GM19035 (cell line): Measurements from ENCODE around the gene PSMD8.
"Not testable (repeated sequence)": the region's sequence is repeated elsewhere in the genome, so short reads cannot be mapped to it uniquely, and the experiment has no call there.

ENCODE experiments used
- ATAC-seq: cut with Tn5 transposase; IDR thresholded peaks from one replicate; pipeline ENCODE4 v1.9.1; 2021; ENCODE audit not compliant: unreplicated experiment

The PSMD8 gene

DNA sequence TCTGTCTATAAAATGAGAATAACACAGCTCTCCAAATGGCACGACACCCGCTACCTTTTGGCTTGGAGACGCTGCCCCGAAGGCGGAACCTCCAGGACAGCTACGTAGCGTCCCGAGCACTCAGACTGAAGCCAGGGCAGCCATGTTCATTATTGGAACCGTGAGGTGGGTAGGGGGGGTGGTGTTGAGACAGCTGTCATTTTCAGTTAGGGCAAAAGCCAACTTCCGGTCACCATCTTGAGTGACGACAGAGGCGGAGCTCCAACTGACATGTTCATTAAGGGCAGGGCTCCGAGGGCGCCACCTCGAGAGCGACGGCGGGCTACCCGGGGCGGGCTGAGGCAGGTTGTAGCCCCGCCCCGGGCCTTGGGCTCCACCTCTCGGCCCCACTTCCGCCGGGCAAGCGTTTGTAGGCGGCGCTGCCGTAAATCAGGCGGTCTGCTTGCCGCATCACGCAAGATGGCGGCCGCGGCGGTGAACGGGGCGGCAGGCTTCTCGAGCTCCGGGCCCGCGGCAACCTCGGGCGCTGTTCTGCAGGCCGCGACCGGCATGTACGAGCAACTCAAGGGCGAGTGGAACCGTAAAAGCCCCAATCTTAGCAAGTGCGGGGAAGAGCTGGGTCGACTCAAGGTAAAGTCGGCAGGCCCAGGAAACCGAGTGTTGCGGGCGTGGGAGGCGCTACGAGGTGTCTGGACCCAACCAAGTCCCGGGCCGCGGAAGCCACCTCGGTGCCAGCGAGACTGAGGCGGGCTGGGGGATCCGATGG, at the start of gene PSMD8:
TSS of gene PSMD8 (plus strand) at position 240 of the 766 bp plus-strand sequence. CDS start at position 271, 31 bp downstream.
- ATAC-seq, result peak; percentile 96

- no peak for ATAC-seq
These were observed 47.8 kb upstream of the PSMD8 start for GRCh38 chr19:38326591-38326990.

GRCh38 chr19:38329651-38330050, 44.7 kb upstream of the PSMD8 start:
- ATAC-seq, result no peak

GRCh38 chr19:38331728-38332127, 42.6 kb upstream of the PSMD8 start:
- no peak for ATAC-seq

DNA sequence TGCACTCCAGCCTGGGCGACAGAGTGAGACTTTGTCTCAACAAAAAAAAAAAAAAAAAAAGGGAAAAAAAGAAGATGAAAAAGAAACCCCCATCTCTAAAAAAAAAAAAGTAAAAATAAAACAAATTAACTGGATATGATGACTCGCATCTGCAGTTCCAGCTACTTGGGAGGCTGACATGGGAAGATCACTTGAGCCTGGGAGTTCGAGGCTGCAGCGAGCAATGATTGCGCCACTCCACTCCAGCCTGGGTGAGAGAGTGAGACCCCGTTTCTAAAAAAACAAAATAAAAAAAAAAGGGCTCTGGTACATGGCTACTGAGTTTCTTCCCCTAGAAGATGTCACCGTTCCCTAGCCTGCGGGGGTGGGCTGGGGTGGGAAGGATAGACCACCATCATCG, 41.1 kb upstream of the PSMD8 start:
- no peak for ATAC-seq

- peak; percentile 71 for ATAC-seq
These were observed 38.3 kb upstream of the PSMD8 start for GRCh38 chr19:38335949-38336637.

GRCh38 chr19:38336638-38337359, 37.6 kb upstream of the PSMD8 start:
- peak; percentile 49 for ATAC-seq

GRCh38 chr19:38337360-38337653, 37.1 kb upstream of the PSMD8 start:
- ATAC-seq, result no peak

DNA sequence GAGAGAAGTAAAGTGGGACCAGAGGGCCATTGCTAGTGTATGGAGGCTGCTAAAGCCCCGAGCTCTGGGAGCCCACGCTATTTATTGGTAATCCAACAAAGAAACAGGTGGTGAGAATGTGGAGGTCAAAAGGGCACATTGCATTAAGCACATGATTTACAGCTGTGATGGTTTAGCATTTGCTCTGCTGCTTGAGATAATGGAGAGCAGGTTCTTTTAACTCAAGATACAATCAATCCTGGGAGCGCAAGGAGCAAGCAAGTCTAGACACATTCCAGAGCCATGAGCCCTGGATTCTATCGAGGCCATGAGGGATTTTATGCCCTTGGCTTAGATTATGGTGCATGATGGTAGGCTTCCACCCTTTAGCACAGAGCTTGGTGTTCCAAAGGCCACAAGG, 35.4 kb upstream of the PSMD8 start:
- ATAC-seq, result not testable (repeated sequence)

DNA sequence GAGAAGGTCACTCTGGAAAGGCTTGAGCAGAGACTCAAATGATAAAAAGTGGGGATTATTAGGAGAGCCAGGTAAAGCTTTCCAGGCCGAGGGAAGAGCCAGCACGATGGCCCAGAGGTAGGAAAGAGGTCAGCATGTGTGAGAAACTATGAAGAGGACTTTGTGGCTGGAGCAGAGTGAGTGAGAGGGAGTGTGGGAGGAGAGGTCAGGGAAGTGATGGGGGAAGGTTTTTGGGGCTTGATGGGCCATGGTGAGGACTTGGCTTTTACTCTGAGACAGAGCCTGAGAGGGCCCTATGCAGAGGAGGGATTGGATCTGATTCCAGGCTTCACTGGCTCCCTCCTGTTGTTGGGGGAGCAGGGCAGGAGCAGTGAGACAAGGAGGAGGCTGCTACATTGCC, 33.4 kb upstream of the PSMD8 start:
- no peak for ATAC-seq

DNA sequence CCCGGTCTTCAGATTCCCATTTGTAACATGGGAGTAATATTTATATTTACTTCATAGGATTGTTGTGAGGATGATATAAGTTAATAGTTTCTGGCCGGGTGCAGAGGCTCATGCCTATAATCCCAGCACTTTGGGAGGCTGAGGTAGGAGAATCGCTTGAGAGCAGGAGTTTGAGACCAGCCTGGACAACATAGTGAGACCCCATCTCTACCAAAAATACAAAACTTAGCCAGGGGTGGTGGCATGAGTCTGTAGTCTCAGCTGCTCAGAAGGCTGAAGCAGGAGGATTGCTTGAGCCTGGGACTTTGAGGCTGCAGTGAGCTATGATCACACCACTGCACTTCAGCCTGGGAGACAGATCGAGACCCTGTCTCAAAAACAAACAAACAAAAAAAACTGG, 27.5 kb upstream of the PSMD8 start:
- no peak for ATAC-seq

GRCh38 chr19:38350883-38351282, 23.5 kb upstream of the PSMD8 start:
- ATAC-seq, result no peak

DNA sequence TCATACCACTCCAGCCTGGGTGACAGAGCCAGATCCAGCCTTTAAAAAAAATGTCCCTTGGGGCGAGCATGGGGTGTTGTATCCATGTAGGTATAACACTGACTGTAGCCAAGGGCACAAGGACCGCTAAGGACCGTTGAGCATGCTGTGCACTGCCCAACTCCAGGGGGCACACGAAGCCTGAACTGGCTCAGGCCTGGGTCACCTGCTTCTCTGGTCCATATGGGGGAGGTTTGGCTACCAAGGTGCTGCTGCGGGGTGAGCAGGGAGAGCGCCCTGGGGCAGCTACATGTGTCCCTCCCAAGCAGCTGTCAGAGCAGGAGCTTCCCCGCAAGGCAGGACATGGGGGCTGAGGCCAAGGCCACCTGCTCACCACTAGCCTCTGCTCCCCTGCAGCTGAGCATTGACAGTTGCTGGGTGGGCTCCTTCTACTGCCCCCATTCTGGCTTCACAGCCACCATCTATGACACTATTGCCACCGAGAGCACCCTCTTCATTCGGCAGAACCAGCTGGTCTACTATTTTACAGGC, 22.4 kb upstream of the PSMD8 start:
- no peak for ATAC-seq

DNA sequence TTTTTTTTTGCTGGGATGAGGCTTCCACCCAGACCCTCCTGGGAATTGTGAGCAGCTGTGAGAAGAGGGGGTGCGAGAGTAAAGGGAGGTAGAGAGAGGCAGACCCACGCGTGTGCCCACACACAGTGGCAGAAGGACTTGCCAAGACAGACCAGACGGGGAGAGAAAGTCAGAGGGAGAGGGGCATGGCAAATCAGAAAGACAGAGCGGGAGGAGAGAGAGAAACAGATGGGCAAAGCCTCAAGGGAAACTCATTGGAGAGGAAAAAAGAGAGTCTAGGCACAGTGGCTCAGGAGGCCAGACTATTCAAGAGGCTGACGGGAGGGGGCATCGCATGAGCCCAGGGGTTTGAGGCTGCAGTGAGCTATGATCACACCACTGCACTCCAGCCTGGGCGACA, 21.8 kb upstream of the PSMD8 start:
- no peak for ATAC-seq

- no peak for ATAC-seq
These were observed 18.3 kb upstream of the PSMD8 start for GRCh38 chr19:38355728-38356725.

GRCh38 chr19:38358071-38358470, 16.3 kb upstream of the PSMD8 start:
- no peak for ATAC-seq

DNA sequence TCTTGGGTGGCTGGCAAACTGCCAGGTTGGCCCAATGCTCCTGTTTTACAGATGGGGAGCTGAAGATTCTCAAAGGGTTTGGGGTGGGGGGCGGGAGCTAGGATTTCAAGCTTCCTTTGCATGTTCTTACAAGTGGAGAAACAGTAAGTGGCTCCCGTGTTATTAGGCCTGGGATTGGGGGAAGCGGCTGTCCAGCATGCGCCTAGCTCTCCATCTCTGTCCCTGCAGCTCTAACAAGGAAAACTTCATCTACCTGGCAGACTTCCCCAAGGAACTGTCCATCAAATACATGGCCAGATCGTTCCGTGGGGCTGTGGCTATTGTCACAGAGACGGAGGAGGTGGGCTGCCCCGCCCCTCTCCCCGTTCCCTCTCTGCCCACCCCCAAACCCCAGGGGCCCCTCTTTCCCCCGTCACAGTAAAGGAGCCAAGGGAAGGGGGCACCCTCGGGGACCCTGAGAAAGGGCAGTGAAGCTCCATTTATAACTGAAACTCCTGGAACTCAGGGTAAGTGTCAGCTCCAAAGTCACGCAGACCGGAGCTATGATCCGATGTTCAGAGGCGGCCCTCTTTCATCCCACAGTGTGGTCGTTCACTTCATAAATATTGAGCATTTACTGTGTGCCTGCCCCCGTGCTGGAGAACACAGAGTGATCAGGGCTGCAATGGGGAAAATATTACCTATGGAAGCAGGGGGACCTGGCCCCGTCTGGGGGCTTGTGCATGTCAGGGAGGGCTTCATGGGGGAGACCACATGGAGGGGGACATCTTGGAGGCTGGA, 14.9 kb upstream of the PSMD8 start:
- ATAC-seq, result no peak

- no peak for ATAC-seq
These were observed 14.0 kb upstream of the PSMD8 start for GRCh38 chr19:38360351-38360750.

DNA sequence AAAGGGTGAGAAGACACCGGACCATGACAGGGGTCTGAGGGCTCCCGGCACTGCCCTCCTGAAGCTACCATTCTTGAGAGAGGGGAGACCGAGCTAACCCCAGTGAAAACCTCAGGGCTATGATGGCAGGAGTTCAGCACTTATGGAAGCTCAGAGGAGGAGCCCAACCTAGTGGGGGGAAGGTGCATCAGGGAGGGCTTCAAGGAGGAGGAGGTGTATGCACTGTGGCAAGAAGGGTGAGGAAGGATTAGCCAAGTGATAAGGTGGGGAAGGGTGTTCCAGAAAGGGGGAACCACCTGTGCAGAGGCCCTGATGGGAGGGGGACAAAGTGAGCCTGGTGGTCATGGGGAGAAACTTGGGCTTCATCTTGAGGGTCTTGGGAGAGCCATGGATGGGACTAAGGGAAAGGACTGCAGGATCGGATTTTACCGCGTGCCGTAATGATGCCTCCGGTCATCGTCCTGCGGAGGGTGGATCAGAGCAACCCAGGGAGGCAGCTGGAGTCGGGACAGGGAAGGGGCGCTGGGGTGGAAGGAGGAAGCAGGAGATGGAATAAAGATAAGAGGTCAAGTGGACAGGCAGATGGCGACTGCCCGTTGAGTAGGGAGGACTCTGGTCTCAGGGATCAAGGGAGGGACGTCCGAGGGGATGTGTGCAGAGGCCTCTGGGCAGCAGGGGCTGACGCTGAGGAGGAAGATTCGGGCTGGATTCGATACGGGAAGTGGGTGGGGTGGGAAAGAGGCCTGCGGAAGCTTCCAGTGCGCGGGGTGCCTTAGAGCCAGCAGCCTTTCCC, 13.3 kb upstream of the PSMD8 start:
- no peak for ATAC-seq
